NCI-H524 treated with DMSO at 0.1 percent for 48 hours (cell line): ENCODE measurements around the gene BABAM2.
A peak's percentile ranks its signal among the peaks of the same experiment; 100 is the strongest.
"Not testable (repeated sequence)": the region's sequence is repeated elsewhere in the genome, so short reads cannot be mapped to it uniquely, and the experiment has no call there.

Experiments used
- DNase-seq: peaks from one replicate; lab custom pipeline; 2025; lab: John Stamatoyannopoulos, UW

The BABAM2 gene

GRCh38 chr2:28314968-28315367 lies 424.4 kb downstream of the BABAM2 start:
- no peak for DNase-seq

- no peak for DNase-seq
Measured at GRCh38 chr2:28316546-28317335, 426.2 kb downstream of the BABAM2 start.

- DNase-seq, result no peak
Measured at GRCh38 chr2:28317390-28317789, 426.9 kb downstream of the BABAM2 start.

GRCh38 chr2:28318023-28318422 lies 427.5 kb downstream of the BABAM2 start:
- no peak for DNase-seq

GRCh38 chr2:28318462-28319117 lies 428.1 kb downstream of the BABAM2 start:
- DNase-seq, result no peak

GRCh38 chr2:28319118-28320008 lies 428.8 kb downstream of the BABAM2 start:
- no peak for DNase-seq

GRCh38 chr2:28320009-28320365 lies 429.5 kb downstream of the BABAM2 start:
- DNase-seq, result no peak

- no peak for DNase-seq
Measured at GRCh38 chr2:28320371-28320770, 429.8 kb downstream of the BABAM2 start.

GRCh38 chr2:28321426-28321825 lies 430.9 kb downstream of the BABAM2 start:
- no peak for DNase-seq

- DNase-seq, result no peak
Measured at GRCh38 chr2:28322051-28322450, 431.5 kb downstream of the BABAM2 start.

GRCh38 chr2:28322456-28322855 lies 431.9 kb downstream of the BABAM2 start:
- DNase-seq, result no peak

- no peak for DNase-seq
Measured at GRCh38 chr2:28322981-28323396, 432.5 kb downstream of the BABAM2 start.

GRCh38 chr2:28325173-28325566 lies 434.6 kb downstream of the BABAM2 start:
- DNase-seq, result peak; percentile 80

- peak; percentile 58 for DNase-seq
Measured at GRCh38 chr2:28325567-28326468, 435.3 kb downstream of the BABAM2 start.

GRCh38 chr2:28326469-28326805 lies 435.9 kb downstream of the BABAM2 start:
- no peak for DNase-seq

- DNase-seq, result no peak
Measured at GRCh38 chr2:28326881-28327505, 436.5 kb downstream of the BABAM2 start.

- no peak for DNase-seq
Measured at GRCh38 chr2:28327581-28327955, 437.0 kb downstream of the BABAM2 start.

GRCh38 chr2:28327956-28328922 lies 437.7 kb downstream of the BABAM2 start:
- no peak for DNase-seq

GRCh38 chr2:28329184-28329583 lies 438.7 kb downstream of the BABAM2 start:
- no peak for DNase-seq

- DNase-seq, result not testable (repeated sequence)
Measured at GRCh38 chr2:28330722-28331121, 440.2 kb downstream of the BABAM2 start.
